Measurements from ENCODE around the gene FAM193B. TPM values are rescaled to one million over a fixed set of nuclear protein-coding genes. Genes with fewer than 3 reads are reported as not detected.

FAM193B gene
- total RNA-seq, 2 experiments from 2014 or later, result 71.4 to 76.7 TPM

GRCh38 chr5:177598477-177598876 is 44.1 kb upstream of the FAM193B start:
- intact Hi-C loops (cut with micrococcal nuclease), result no loop called here
- ChIA-PET CTCF (interaction anchor here (1.1 kb wide), 1 partner anchor 9 kb away, joined by 3 read pairs; no protein-coding TSS in a partner anchor), POLR2A (interaction anchor here (0.7 to 1.6 kb wide), 2 partner anchors 29 to 197 kb away, joined by 3 read pairs; no protein-coding TSS in a partner anchor)
- DNase-seq (no peak), ATAC-seq (no peak)
- Mint-ChIP-seq H3K27me3 (no peaks in the 10 kb centered on the region), H3K9me3 (no peaks in the 10 kb centered on the region), H3K27ac (no peak overlapping the region), H3K4me1 (ENCODE audit: low read depth) (peaks cover 39% of the 10 kb centered on the region), H3K36me3 (ENCODE audit: low read depth) (peaks cover 41% of the 10 kb centered on the region), H3K4me3 (peak overlapping the region; percentile 88)
- no peak for TF ChIP-seq CTCF (IDR thresholded peaks at IDR 0.05)

GRCh38 chr5:177596775-177597238 is 42.4 kb upstream of the FAM193B start:
- ChIA-PET POLR2A (interaction anchor here (0.7 kb wide), 1 partner anchor 1437 kb away, joined by 3 read pairs; no protein-coding TSS in a partner anchor), CTCF (no interaction called here)
- H3K4me1 Mint-ChIP-seq (ENCODE audit: low read depth), result peaks cover 39% of the 10 kb centered on the region
- DNase-seq (no peak), ATAC-seq (no peak)
- no peak overlapping the region for H3K4me3 Mint-ChIP-seq
- peaks cover 53% of the 10 kb centered on the region for H3K36me3 Mint-ChIP-seq (ENCODE audit: low read depth)
- no peak for TF ChIP-seq CTCF (IDR thresholded peaks at IDR 0.05)
- H3K9me3 Mint-ChIP-seq, result no peaks in the 10 kb centered on the region
- H3K27ac Mint-ChIP-seq, result peak overlapping the region; percentile 59
- no peaks in the 10 kb centered on the region for H3K27me3 Mint-ChIP-seq
- intact Hi-C loops (cut with micrococcal nuclease), result no loop called here

- TF ChIP-seq CTCF (IDR thresholded peaks at IDR 0.05), result no peak
- intact Hi-C loops (cut with micrococcal nuclease), result no loop called here
Observed at GRCh38 chr5:177595991-177596774, 41.8 kb upstream of the FAM193B start.

GRCh38 chr5:177595026-177595585 is 40.7 kb upstream of the FAM193B start:
- Mint-ChIP-seq H3K4me1 (ENCODE audit: low read depth) (peaks cover 30% of the 10 kb centered on the region), H3K27me3 (peaks cover 7% of the 10 kb centered on the region), H3K36me3 (ENCODE audit: low read depth) (peaks cover 49% of the 10 kb centered on the region), H3K9me3 (no peaks in the 10 kb centered on the region), H3K4me3 (no peak overlapping the region), H3K27ac (no peak overlapping the region)
- intact Hi-C loops (cut with micrococcal nuclease), result no loop called here
- no peak for TF ChIP-seq CTCF (IDR thresholded peaks at IDR 0.05)
- CTCF ChIA-PET, result no interaction called here
- ATAC-seq, result no peak
- POLR2A ChIA-PET, result no interaction called here
- DNase-seq, result no peak

More at GRCh38 chr5:177595991-177596774, 41.8 kb upstream of the FAM193B start:
- no peaks in the 10 kb centered on the region for H3K9me3 Mint-ChIP-seq
- POLR2A ChIA-PET, result no interaction called here
- ATAC-seq, result no peak
- DNase-seq, result no peak
- H3K4me1 Mint-ChIP-seq (ENCODE audit: low read depth), result peaks cover 39% of the 10 kb centered on the region
- H3K27ac Mint-ChIP-seq, result no peak overlapping the region
- CTCF ChIA-PET, result no interaction called here
- H3K36me3 Mint-ChIP-seq (ENCODE audit: low read depth), result peaks cover 53% of the 10 kb centered on the region
- H3K4me3 Mint-ChIP-seq, result no peak overlapping the region
- no peaks in the 10 kb centered on the region for H3K27me3 Mint-ChIP-seq

GRCh38 chr5:177594071-177594470 is 39.7 kb upstream of the FAM193B start:
- ChIA-PET CTCF (interaction anchor here (1.9 to 2.4 kb wide), 2 partner anchors 13 to 33 kb away, joined by 5 to 8 read pairs; no protein-coding TSS in a partner anchor), POLR2A (interaction anchor here (0.9 to 1.4 kb wide), 2 partner anchors 97 to 116 kb away, joined by 3 read pairs; no protein-coding TSS in a partner anchor)
- peaks cover 28% of the 10 kb centered on the region for H3K4me1 Mint-ChIP-seq (ENCODE audit: low read depth)
- ATAC-seq (no peak), DNase-seq (no peak)
- H3K27ac Mint-ChIP-seq, result no peak overlapping the region
- H3K9me3 Mint-ChIP-seq, result no peaks in the 10 kb centered on the region
- no peak overlapping the region for H3K4me3 Mint-ChIP-seq
- peaks cover 49% of the 10 kb centered on the region for H3K36me3 Mint-ChIP-seq (ENCODE audit: low read depth)
- TF ChIP-seq CTCF (IDR thresholded peaks at IDR 0.05), result no peak
- H3K27me3 Mint-ChIP-seq, result peaks cover 7% of the 10 kb centered on the region
- intact Hi-C loops (cut with micrococcal nuclease), result no loop called here
